DMS 273 (cell line): ENCODE results near the gene SHROOM4.

ENCODE experiments used
- DNase-seq: peaks from one replicate; lab custom pipeline; 2025; ENCODE audit not compliant: unreplicated experiment; lab: John Stamatoyannopoulos, UW

Gene SHROOM4

GRCh38 chrX:50779694-50780093, 34.3 kb downstream of the SHROOM4 start:
- no peak for DNase-seq

- no peak for DNase-seq
These were observed 35.7 kb downstream of the SHROOM4 start for GRCh38 chrX:50778272-50778671.

GRCh38 chrX:50776248-50776647, 37.7 kb downstream of the SHROOM4 start:
- DNase-seq = no peak

GRCh38 chrX:50771382-50771781, 42.6 kb downstream of the SHROOM4 start:
- no peak for DNase-seq

GRCh38 chrX:50770702-50771101, 43.3 kb downstream of the SHROOM4 start:
- no peak for DNase-seq

GRCh38 chrX:50769389-50770063, 44.5 kb downstream of the SHROOM4 start:
- no peak for DNase-seq

GRCh38 chrX:50768801-50769200, 45.2 kb downstream of the SHROOM4 start:
- DNase-seq = no peak

- DNase-seq = no peak
These were observed 48.0 kb downstream of the SHROOM4 start for GRCh38 chrX:50765986-50766385.

GRCh38 chrX:50762578-50762977, 51.4 kb downstream of the SHROOM4 start:
- DNase-seq = no peak

GRCh38 chrX:50756276-50756675, 57.7 kb downstream of the SHROOM4 start:
- no peak for DNase-seq

GRCh38 chrX:50751091-50751490, 62.9 kb downstream of the SHROOM4 start:
- no peak for DNase-seq

GRCh38 chrX:50747471-50747900, 66.5 kb downstream of the SHROOM4 start:
- DNase-seq = peak; percentile 48

- no peak for DNase-seq
These were observed 77.3 kb downstream of the SHROOM4 start for GRCh38 chrX:50736656-50737055.

- no peak for DNase-seq
These were observed 87.7 kb downstream of the SHROOM4 start for GRCh38 chrX:50726296-50726695.

GRCh38 chrX:50725310-50725709, 88.7 kb downstream of the SHROOM4 start:
- no peak for DNase-seq

- DNase-seq = no peak
These were observed 91.0 kb downstream of the SHROOM4 start for GRCh38 chrX:50723006-50723405.

- no peak for DNase-seq
These were observed 92.1 kb downstream of the SHROOM4 start for GRCh38 chrX:50721764-50722521.

GRCh38 chrX:50719614-50720013, 94.4 kb downstream of the SHROOM4 start:
- no peak for DNase-seq

- DNase-seq = no peak
These were observed 95.2 kb downstream of the SHROOM4 start for GRCh38 chrX:50718776-50719175.

GRCh38 chrX:50716706-50717105, 97.3 kb downstream of the SHROOM4 start:
- DNase-seq = no peak

- DNase-seq = no peak
These were observed 101.2 kb downstream of the SHROOM4 start for GRCh38 chrX:50712777-50713176.

GRCh38 chrX:50711907-50712306, 102.1 kb downstream of the SHROOM4 start:
- DNase-seq = no peak
